Parathyroid adenoma (tissue), 2 donors: ENCODE results near the gene SLC13A3.

Experiments used
- H2AFZ ChIP-seq: fragments of 300-600 bp; sonication (generic); one replicate; pipeline ENCODE4 v1.7.0; 2017; ENCODE audit warnings: antibody characterized with exemption, mild to moderate bottlenecking
- H3K27ac ChIP-seq: fragments of 300-600 bp; sonication (generic); one replicate; pipeline ENCODE4 v1.7.0; 2017
- H3K27me3 ChIP-seq: fragments of 300-600 bp; sonication (generic); one replicate; pipeline ENCODE4 v1.7.0; 2017; ENCODE audit warnings: low read length; ENCODE audit not compliant: control insufficient read depth, insufficient read depth
- H3K36me3 ChIP-seq: fragments of 300-600 bp; sonication (generic); one replicate; pipeline ENCODE4 v1.7.0; 2017; ENCODE audit warnings: low read length; ENCODE audit not compliant: control insufficient read depth, insufficient read depth
- H3K4me1 ChIP-seq: fragments of 300-600 bp; sonication (generic); one replicate; pipeline ENCODE4 v1.7.0; 2017; ENCODE audit warnings: control low read depth
- H3K4me2 ChIP-seq: fragments of 300-600 bp; sonication (generic); one replicate; pipeline ENCODE4 v1.7.0; 2017; ENCODE audit warnings: low read length
- H3K4me3 ChIP-seq: fragments of 300-600 bp; sonication (generic); one replicate; pipeline ENCODE4 v1.7.0; 2017; ENCODE audit warnings: low read depth, low read length
- H3K79me2 ChIP-seq: fragments of 300-600 bp; sonication (generic); one replicate; pipeline ENCODE4 v1.7.0; 2017; ENCODE audit warnings: control low read depth
- H3K9ac ChIP-seq: fragments of 300-600 bp; sonication (generic); one replicate; pipeline ENCODE4 v1.7.0; 2017; ENCODE audit warnings: mild to moderate bottlenecking
- H3K9me3 ChIP-seq: fragments of 300-600 bp; sonication (generic); one replicate; pipeline ENCODE4 v1.7.0; 2017; ENCODE audit warnings: low read length; ENCODE audit not compliant: control insufficient read depth
- CTCF ChIP-seq: fragments of 300-600 bp; sonication (generic); IDR thresholded peaks from one replicate; pipeline ENCODE4 v1.7.0; 2017; ENCODE audit warnings: antibody characterized with exemption, mild to moderate bottlenecking
- donor health status: primary hyperparathyroidism.

Gene SLC13A3

GRCh38 chr20:46665602-46666001, 14.3 kb upstream of the SLC13A3 start:
- no peak overlapping the region for H3K9ac ChIP-seq
- H3K27me3 ChIP-seq, result no peaks in the 10 kb centered on the region
- no peaks in the 10 kb centered on the region for H3K79me2 ChIP-seq
- TF ChIP-seq CTCF, result no peak
- no peak overlapping the region for H3K4me3 ChIP-seq
- no peaks in the 10 kb centered on the region for H3K36me3 ChIP-seq
- no peaks in the 10 kb centered on the region for H3K9me3 ChIP-seq
- no peak overlapping the region for H3K4me2 ChIP-seq
- H3K27ac ChIP-seq, result no peak overlapping the region
- no peak overlapping the region for H2AFZ ChIP-seq
- H3K4me1 ChIP-seq, result no peaks in the 10 kb centered on the region

GRCh38 chr20:46663531-46663930, 12.3 kb upstream of the SLC13A3 start:
- H3K36me3 ChIP-seq, result no peaks in the 10 kb centered on the region
- H3K4me3 ChIP-seq, result no peak overlapping the region
- no peak overlapping the region for H3K9ac ChIP-seq
- H3K4me2 ChIP-seq, result no peak overlapping the region
- H3K9me3 ChIP-seq, result no peaks in the 10 kb centered on the region
- no peaks in the 10 kb centered on the region for H3K4me1 ChIP-seq
- no peak overlapping the region for H3K27ac ChIP-seq
- H2AFZ ChIP-seq, result no peak overlapping the region
- TF ChIP-seq CTCF, result no peak
- H3K79me2 ChIP-seq, result no peaks in the 10 kb centered on the region
- no peaks in the 10 kb centered on the region for H3K27me3 ChIP-seq

- no peak for TF ChIP-seq CTCF
- H3K4me3 ChIP-seq, result no peak overlapping the region
- no peaks in the 10 kb centered on the region for H3K36me3 ChIP-seq
- no peak overlapping the region for H3K9ac ChIP-seq
- no peaks in the 10 kb centered on the region for H3K4me1 ChIP-seq
- H2AFZ ChIP-seq, result no peak overlapping the region
- no peaks in the 10 kb centered on the region for H3K79me2 ChIP-seq
- H3K9me3 ChIP-seq, result no peaks in the 10 kb centered on the region
- H3K4me2 ChIP-seq, result no peak overlapping the region
- no peaks in the 10 kb centered on the region for H3K27me3 ChIP-seq
- H3K27ac ChIP-seq, result no peak overlapping the region
Observed at GRCh38 chr20:46661659-46662058, 10.4 kb upstream of the SLC13A3 start.

- Histone ChIP-seq H2AFZ (no peak overlapping the region), H3K9ac (no peak overlapping the region)
- TF ChIP-seq CTCF, result no peak
Observed at GRCh38 chr20:46660487-46660886, 9.2 kb upstream of the SLC13A3 start.

GRCh38 chr20:46657618-46658017, 6.4 kb upstream of the SLC13A3 start:
- no peak overlapping the region for H3K9ac ChIP-seq
- H3K27me3 ChIP-seq, result no peaks in the 10 kb centered on the region
- TF ChIP-seq CTCF, result no peak

More at GRCh38 chr20:46660487-46660886, 9.2 kb upstream of the SLC13A3 start:
- Histone ChIP-seq H3K27me3 (no peaks in the 10 kb centered on the region), H3K9me3 (no peaks in the 10 kb centered on the region), H3K36me3 (no peaks in the 10 kb centered on the region), H3K27ac (no peak overlapping the region), H3K4me1 (no peaks in the 10 kb centered on the region), H3K79me2 (no peaks in the 10 kb centered on the region), H3K4me3 (no peak overlapping the region), H3K4me2 (no peak overlapping the region)

More at GRCh38 chr20:46657618-46658017, 6.4 kb upstream of the SLC13A3 start:
- no peak overlapping the region for H2AFZ ChIP-seq
- no peak overlapping the region for H3K27ac ChIP-seq
- no peaks in the 10 kb centered on the region for H3K4me1 ChIP-seq
- no peaks in the 10 kb centered on the region for H3K36me3 ChIP-seq
- no peaks in the 10 kb centered on the region for H3K9me3 ChIP-seq
- no peak overlapping the region for H3K4me2 ChIP-seq
- no peak overlapping the region for H3K4me3 ChIP-seq
- no peaks in the 10 kb centered on the region for H3K79me2 ChIP-seq
